ENCODE results near the gene COX6A1. TPM values are rescaled to one million over a fixed set of nuclear protein-coding genes. Genes with fewer than 3 reads are reported as not detected.
A peak's percentile ranks its signal among the peaks of the same experiment; 100 is the strongest.

COX6A1 gene
- total RNA-seq, 1 donor from 2014 or later, result 388 TPM

GRCh38 chr12:120439646-120440247 is 1.8 kb downstream of the COX6A1 start:
- no peaks in the 10 kb centered on the region for H3K27me3 Mint-ChIP-seq (ENCODE audit: low read depth, unreplicated experiment)
- H3K9me3 ChIP-seq (ENCODE audit: insufficient read depth, low read depth, low read length), result no peaks in the 10 kb centered on the region
- H3K27ac ChIP-seq (ENCODE audit: low read depth, low read length), result no peak overlapping the region
- peaks cover 62% of the 10 kb centered on the region for H3K79me2 ChIP-seq (ENCODE audit: insufficient read depth, low read length)
- H3K9ac ChIP-seq (ENCODE audit: low read length), result no peak overlapping the region
- peaks cover 13% of the 10 kb centered on the region for H3K4me1 ChIP-seq (ENCODE audit: insufficient read depth, low read length)
- no peak overlapping the region for H2AFZ ChIP-seq (ENCODE audit: low read depth, low read length)
- DNase-seq (ENCODE audit: low read depth) (peak; percentile 25), FAIRE-seq (no peak)
- H3K36me3 Mint-ChIP-seq (ENCODE audit: low read depth, unreplicated experiment), result peaks cover 6% of the 10 kb centered on the region
- H4K20me1 ChIP-seq (ENCODE audit: insufficient read depth, low read length), result peaks cover 34% of the 10 kb centered on the region
- peaks cover 26% of the 10 kb centered on the region for H3K36me3 ChIP-seq (ENCODE audit: insufficient read depth, low read length)
- no peaks in the 10 kb centered on the region for H3K9me3 Mint-ChIP-seq (ENCODE audit: unreplicated experiment)
- peak overlapping the region; percentile 95 for H3K4me2 ChIP-seq (ENCODE audit: low read length)
- H3K27ac Mint-ChIP-seq (ENCODE audit: unreplicated experiment), result no peak overlapping the region
- no peaks in the 10 kb centered on the region for H3K27me3 ChIP-seq (ENCODE audit: insufficient read depth, low read length)
- peaks cover 8% of the 10 kb centered on the region for H3K4me1 Mint-ChIP-seq (ENCODE audit: low read depth, unreplicated experiment)
- TF ChIP-seq EZH2 (IDR thresholded peaks at IDR 0.05; ENCODE audit: insufficient read depth, low read length) (no peak), CTCF (IDR thresholded peaks at IDR 0.05; ENCODE audit: insufficient read depth, low read depth, low read length) (peak; percentile 34)
- H3K4me3 Mint-ChIP-seq (ENCODE audit: unreplicated experiment), result peak overlapping the region; percentile 57
- no peak overlapping the region for H3K4me3 ChIP-seq (ENCODE audit: insufficient read depth, low read depth, low read length)

DNA sequence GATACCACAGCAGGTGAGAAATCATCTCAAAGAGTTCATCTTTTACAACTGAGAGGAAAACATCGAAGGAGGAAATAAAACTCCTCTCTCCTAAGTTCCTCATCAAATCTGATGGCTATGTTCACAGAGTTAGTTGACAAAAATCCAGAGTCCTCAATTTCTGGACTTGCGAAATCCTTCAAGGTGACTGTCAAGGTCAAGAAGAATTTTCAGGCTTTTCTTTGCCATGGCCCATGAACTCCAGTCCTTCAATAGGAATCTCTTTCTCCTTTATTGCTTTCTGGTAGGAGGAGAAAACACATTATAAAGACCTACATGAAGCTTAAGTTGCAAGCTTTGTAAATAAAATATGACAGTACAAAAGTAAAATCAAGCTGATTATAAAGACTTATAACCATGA is 6.8 kb downstream of the COX6A1 start:
- H3K9ac ChIP-seq (ENCODE audit: low read length), result no peak overlapping the region
- no peak overlapping the region for H2AFZ ChIP-seq (ENCODE audit: low read depth, low read length)
- H3K4me1 Mint-ChIP-seq (ENCODE audit: low read depth, unreplicated experiment), result peaks cover 14% of the 10 kb centered on the region
- no peak overlapping the region for H3K27ac ChIP-seq (ENCODE audit: low read depth, low read length)
- no peaks in the 10 kb centered on the region for H3K9me3 ChIP-seq (ENCODE audit: insufficient read depth, low read depth, low read length)
- DNase-seq (ENCODE audit: low read depth), result no peak
- peaks cover 36% of the 10 kb centered on the region for H4K20me1 ChIP-seq (ENCODE audit: insufficient read depth, low read length)
- H3K4me1 ChIP-seq (ENCODE audit: insufficient read depth, low read length), result peaks cover 12% of the 10 kb centered on the region
- FAIRE-seq, result no peak
- peaks cover 32% of the 10 kb centered on the region for H3K36me3 ChIP-seq (ENCODE audit: insufficient read depth, low read length)
- H3K4me3 Mint-ChIP-seq (ENCODE audit: unreplicated experiment), result peak overlapping the region; percentile 100
- peaks cover 9% of the 10 kb centered on the region for H3K36me3 Mint-ChIP-seq (ENCODE audit: low read depth, unreplicated experiment)
- H3K4me2 ChIP-seq (ENCODE audit: low read length), result peak overlapping the region; percentile 97
- H3K9me3 Mint-ChIP-seq (ENCODE audit: unreplicated experiment), result no peaks in the 10 kb centered on the region
- TF ChIP-seq EZH2 (IDR thresholded peaks at IDR 0.05; ENCODE audit: insufficient read depth, low read length) (no peak), CTCF (IDR thresholded peaks at IDR 0.05; ENCODE audit: insufficient read depth, low read depth, low read length) (no peak)
- no peaks in the 10 kb centered on the region for H3K27me3 ChIP-seq (ENCODE audit: insufficient read depth, low read length)
- H3K4me3 ChIP-seq (ENCODE audit: insufficient read depth, low read depth, low read length), result no peak overlapping the region
- no peaks in the 10 kb centered on the region for H3K27me3 Mint-ChIP-seq (ENCODE audit: low read depth, unreplicated experiment)
- no peak overlapping the region for H3K27ac Mint-ChIP-seq (ENCODE audit: unreplicated experiment)
- H3K79me2 ChIP-seq (ENCODE audit: insufficient read depth, low read length), result peaks cover 86% of the 10 kb centered on the region
